Vagina (tissue), 2 donors: ENCODE data around the gene KIAA0513. TPM values are rescaled to one million over a fixed set of nuclear protein-coding genes. Genes with fewer than 3 reads are reported as not detected.

Experiments used
- DNase-seq, 2 donors: peaks; one replicate each; pipeline ENCODE4 v3.0.0-alpha.2; 2017; ENCODE audit errors: extremely low spot score in 2 of 2
- H3K27ac ChIP-seq: fragments of 200-600 bp; sonication (generic); one replicate; pipeline ENCODE4 v1.5.1; 2019
- H3K27me3 ChIP-seq: fragments of 200-600 bp; sonication (generic); one replicate; pipeline ENCODE4 v1.5.1; 2019
- H3K36me3 ChIP-seq, 2 donors: fragments of 200-600 bp; sonication (generic); one replicate each; pipeline ENCODE4 v1.5.1; 2017 to 2019
- H3K4me1 ChIP-seq: fragments of 200-600 bp; sonication (generic); one replicate; pipeline ENCODE4 v1.5.1; 2019
- H3K4me3 ChIP-seq, 2 donors: fragments of 200-600 bp; sonication (generic); 1 replicate in 1 of 2; 2 replicates in 1 of 2; pipeline ENCODE4 v1.5.1; 2016 to 2019
- H3K9me3 ChIP-seq: fragments of 200-600 bp; sonication (generic); one replicate; pipeline ENCODE4 v1.5.1; 2019
- POLR2A ChIP-seq, 2 donors: fragments of 450-650 bp; IDR thresholded peaks; one replicate each; pipeline ENCODE4 v1.6.1; 2017; ENCODE audit warnings: antibody characterized with exemption in 2 of 2, mild to moderate bottlenecking in 2 of 2, moderate library complexity in 2 of 2
- POLR2AphosphoS5 ChIP-seq, 2 donors: sonication (generic); formaldehyde crosslinking; IDR thresholded peaks; one replicate each; pipeline ENCODE4 v1.9.0; 2017; ENCODE audit warnings: antibody characterized with exemption in 2 of 2, mild to moderate bottlenecking in 2 of 2, low read depth in 1 of 2; ENCODE audit not compliant: insufficient read depth in 1 of 2
- intact Hi-C: fragments of 100-400 bp; cut with DNase I; formaldehyde crosslinking; loops from one replicate; pipeline ENCODE4 v1.15.1; 2023
- total RNA-seq: library from RNA; depleted of rRNA; stranded (reverse); fragments of >200 nt; gene quantifications from one replicate; pipeline ENCODE4 v1.2.3, GENCODE V29; 2016
- TF ChIP-seq, protein P1 (sequence below), 3 experiments: fragments of 450-650 bp in 2 of 3; fragments of 200-600 bp in 1 of 3; sonication (generic) in 1 of 3; IDR thresholded peaks; one replicate each; pipeline ENCODE4 v1.5.1; 2017 to 2019; ENCODE audit warnings: antibody characterized with exemption in 3 of 3, mild to moderate bottlenecking in 2 of 3, moderate library complexity in 2 of 3

Gene KIAA0513
- total RNA-seq, 1 donor from 2014 or later = 26.8 TPM

GRCh38 chr16:85104821-85105391 is 77.3 kb downstream of the KIAA0513 start:
- no peak overlapping the region for H3K4me3 ChIP-seq
- H3K9me3 ChIP-seq = no peaks in the 10 kb centered on the region
- peaks cover 6% of the 10 kb centered on the region for H3K4me1 ChIP-seq
- intact Hi-C loops = no loop called here
- H3K27me3 ChIP-seq = no peaks in the 10 kb centered on the region
- no peak overlapping the region for H3K27ac ChIP-seq
- TF ChIP-seq, protein P1, sequence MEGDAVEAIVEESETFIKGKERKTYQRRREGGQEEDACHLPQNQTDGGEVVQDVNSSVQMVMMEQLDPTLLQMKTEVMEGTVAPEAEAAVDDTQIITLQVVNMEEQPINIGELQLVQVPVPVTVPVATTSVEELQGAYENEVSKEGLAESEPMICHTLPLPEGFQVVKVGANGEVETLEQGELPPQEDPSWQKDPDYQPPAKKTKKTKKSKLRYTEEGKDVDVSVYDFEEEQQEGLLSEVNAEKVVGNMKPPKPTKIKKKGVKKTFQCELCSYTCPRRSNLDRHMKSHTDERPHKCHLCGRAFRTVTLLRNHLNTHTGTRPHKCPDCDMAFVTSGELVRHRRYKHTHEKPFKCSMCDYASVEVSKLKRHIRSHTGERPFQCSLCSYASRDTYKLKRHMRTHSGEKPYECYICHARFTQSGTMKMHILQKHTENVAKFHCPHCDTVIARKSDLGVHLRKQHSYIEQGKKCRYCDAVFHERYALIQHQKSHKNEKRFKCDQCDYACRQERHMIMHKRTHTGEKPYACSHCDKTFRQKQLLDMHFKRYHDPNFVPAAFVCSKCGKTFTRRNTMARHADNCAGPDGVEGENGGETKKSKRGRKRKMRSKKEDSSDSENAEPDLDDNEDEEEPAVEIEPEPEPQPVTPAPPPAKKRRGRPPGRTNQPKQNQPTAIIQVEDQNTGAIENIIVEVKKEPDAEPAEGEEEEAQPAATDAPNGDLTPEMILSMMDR (IDR thresholded peaks at IDR 0.05) = no peak
- TF ChIP-seq POLR2AphosphoS5 (IDR thresholded peaks at IDR 0.05; ENCODE audit: insufficient read depth in 1 of 2, low read depth in 1 of 2) (no peak), POLR2A (IDR thresholded peaks at IDR 0.05) (no peak)
- no peak for DNase-seq
- H3K36me3 ChIP-seq = no peaks in the 10 kb centered on the region

- no peak for DNase-seq
- no peak for TF ChIP-seq POLR2A (IDR thresholded peaks at IDR 0.05)
- no peak for TF ChIP-seq POLR2AphosphoS5 (IDR thresholded peaks at IDR 0.05; ENCODE audit: insufficient read depth in 1 of 2, low read depth in 1 of 2)
- TF ChIP-seq, protein P1 (IDR thresholded peaks at IDR 0.05) = no peak
- intact Hi-C loops = no loop called here
- Histone ChIP-seq H3K27ac (no peak overlapping the region), H3K36me3 (no peaks in the 10 kb centered on the region), H3K4me1 (peaks cover 6% of the 10 kb centered on the region), H3K9me3 (no peaks in the 10 kb centered on the region), H3K4me3 (no peak overlapping the region), H3K27me3 (no peaks in the 10 kb centered on the region)
Measured at GRCh38 chr16:85105475-85105874, 77.9 kb downstream of the KIAA0513 start.

DNA sequence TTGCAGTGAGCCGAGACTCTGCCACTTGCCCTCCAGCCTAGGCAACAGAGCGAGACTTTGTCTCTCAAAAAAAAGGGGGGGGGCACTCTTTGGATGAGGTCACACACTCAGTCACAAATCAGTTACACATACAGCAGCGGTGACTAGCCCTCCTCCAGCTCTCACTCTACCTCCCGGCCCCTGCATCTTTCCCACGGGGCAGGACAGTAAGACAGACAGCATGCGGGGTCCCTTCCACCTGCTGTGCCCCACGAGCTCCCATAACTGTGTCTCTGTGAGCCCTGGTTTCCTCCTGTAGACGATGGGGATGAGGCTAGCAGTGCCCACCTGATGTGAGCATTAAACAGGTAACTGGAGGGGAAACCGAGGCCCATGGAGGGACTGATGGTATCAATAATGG is 79.5 kb downstream of the KIAA0513 start:
- no peak for TF ChIP-seq POLR2AphosphoS5 (IDR thresholded peaks at IDR 0.05; ENCODE audit: insufficient read depth in 1 of 2, low read depth in 1 of 2)
- TF ChIP-seq, protein P1 (IDR thresholded peaks at IDR 0.05) = no peak
- TF ChIP-seq POLR2A (IDR thresholded peaks at IDR 0.05) = no peak
- no peaks in the 10 kb centered on the region for H3K9me3 ChIP-seq
- H3K4me3 ChIP-seq = no peak overlapping the region
- H3K36me3 ChIP-seq = no peaks in the 10 kb centered on the region
- H3K27ac ChIP-seq = no peak overlapping the region
- no peaks in the 10 kb centered on the region for H3K27me3 ChIP-seq
- H3K4me1 ChIP-seq = peaks cover 6% of the 10 kb centered on the region
- DNase-seq = no peak
- intact Hi-C loops = no loop called here

DNA sequence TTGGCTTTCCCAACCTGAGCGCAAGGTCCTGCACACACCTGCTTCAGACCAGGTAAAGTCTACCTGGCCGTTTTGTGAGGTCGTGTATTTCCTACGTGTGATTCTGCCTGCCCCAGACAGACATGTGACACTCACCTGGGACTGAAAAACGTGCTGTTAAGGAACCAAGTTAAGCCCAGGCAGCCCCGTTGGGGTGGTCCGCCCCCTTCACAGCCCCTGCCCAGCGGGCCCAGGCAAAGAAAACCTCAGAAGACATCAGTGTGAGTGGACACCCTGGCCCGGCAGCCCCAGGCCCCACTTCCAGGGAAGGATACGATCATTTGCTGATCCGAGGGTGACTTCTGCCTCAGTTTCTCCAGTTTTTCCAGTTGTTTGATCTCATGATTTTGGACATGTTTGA is 79.9 kb downstream of the KIAA0513 start:
- intact Hi-C loops = no loop called here
- DNase-seq = no peak

GRCh38 chr16:85110105-85110504 is 82.5 kb downstream of the KIAA0513 start:
- Histone ChIP-seq H3K4me3 (no peak overlapping the region), H3K27me3 (no peaks in the 10 kb centered on the region), H3K27ac (no peak overlapping the region), H3K4me1 (peaks cover 3% of the 10 kb centered on the region), H3K9me3 (no peaks in the 10 kb centered on the region), H3K36me3 (no peaks in the 10 kb centered on the region)
- intact Hi-C loops = loop anchor here (10.0 kb wide), 1 partner anchor 605 kb away; no protein-coding TSS in a partner anchor
- TF ChIP-seq POLR2AphosphoS5 (IDR thresholded peaks at IDR 0.05; ENCODE audit: insufficient read depth in 1 of 2, low read depth in 1 of 2) = no peak
- TF ChIP-seq POLR2A (IDR thresholded peaks at IDR 0.05) = no peak
- TF ChIP-seq, protein P1 (IDR thresholded peaks at IDR 0.05) = no peak
- DNase-seq = no peak

More for the DNA sequence above, 79.9 kb downstream of the KIAA0513 start:
- Histone ChIP-seq H3K4me3 (no peak overlapping the region), H3K27ac (no peak overlapping the region), H3K36me3 (no peaks in the 10 kb centered on the region), H3K9me3 (no peaks in the 10 kb centered on the region), H3K4me1 (peaks cover 6% of the 10 kb centered on the region), H3K27me3 (no peaks in the 10 kb centered on the region)
- TF ChIP-seq POLR2A (IDR thresholded peaks at IDR 0.05) (no peak), POLR2AphosphoS5 (IDR thresholded peaks at IDR 0.05; ENCODE audit: insufficient read depth in 1 of 2, low read depth in 1 of 2) (no peak)
- TF ChIP-seq, protein P1 (IDR thresholded peaks at IDR 0.05) = no peak
